LNCaP clone FGC (cell line): ENCODE measurements around the gene MACROD1.

Experiments used
- DNase-seq: peaks from one replicate; pipeline ENCODE4 v3.0.0-alpha.2; 2011; ENCODE audit warnings: low read depth
- H3K4me3 ChIP-seq: 2 replicates; pipeline ENCODE4 v1.5.1; 2011; ENCODE audit warnings: mild to moderate bottlenecking, low read depth, low read length, control low read depth
- TF ChIP-seq, protein P1 (sequence below): IDR thresholded peaks from 2 replicates; pipeline ENCODE4 v1.5.1; 2012; ENCODE audit warnings: mild to moderate bottlenecking; ENCODE audit not compliant: control insufficient read depth, insufficient read depth; ENCODE audit errors: extremely low read depth

MACROD1 gene

DNA sequence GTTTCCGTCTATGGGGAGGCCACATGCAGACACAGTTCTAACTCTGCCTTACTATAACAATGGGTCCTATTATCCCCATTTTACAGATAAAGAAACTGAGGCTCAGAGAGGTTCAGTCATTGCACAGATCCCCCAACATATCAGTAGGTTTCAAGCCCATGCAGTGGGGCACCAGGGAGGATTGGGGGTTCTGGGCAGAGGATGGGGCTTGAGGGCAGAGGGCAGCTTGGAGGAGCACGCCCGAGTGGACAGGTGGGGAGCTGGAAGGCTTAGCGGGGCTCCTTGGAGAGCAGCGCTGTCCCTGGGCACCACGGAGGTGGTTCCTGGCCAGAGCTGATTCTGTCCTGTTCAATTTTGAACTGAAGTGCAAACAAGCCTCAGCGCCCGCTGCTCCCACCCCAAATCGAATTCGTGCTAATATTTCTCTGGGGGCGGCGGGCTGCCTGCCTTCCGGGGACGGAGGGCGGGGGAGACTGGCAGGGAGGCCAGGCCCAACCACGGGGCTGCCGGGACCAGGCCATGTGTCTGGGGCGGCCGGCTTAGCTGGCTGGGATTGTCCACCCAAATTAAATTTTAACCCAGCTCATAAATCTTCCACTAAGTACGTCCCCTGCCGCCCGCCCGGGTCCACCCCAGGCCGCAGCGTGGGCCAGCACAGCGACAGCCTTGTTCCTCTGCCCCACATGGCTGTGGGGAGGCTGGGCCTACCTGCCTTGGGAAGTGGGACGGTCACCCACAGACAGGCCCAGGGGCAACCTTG lies 80.8 kb downstream of the MACROD1 start:
- no peak overlapping the region for H3K4me3 ChIP-seq
- TF ChIP-seq, protein P1, sequence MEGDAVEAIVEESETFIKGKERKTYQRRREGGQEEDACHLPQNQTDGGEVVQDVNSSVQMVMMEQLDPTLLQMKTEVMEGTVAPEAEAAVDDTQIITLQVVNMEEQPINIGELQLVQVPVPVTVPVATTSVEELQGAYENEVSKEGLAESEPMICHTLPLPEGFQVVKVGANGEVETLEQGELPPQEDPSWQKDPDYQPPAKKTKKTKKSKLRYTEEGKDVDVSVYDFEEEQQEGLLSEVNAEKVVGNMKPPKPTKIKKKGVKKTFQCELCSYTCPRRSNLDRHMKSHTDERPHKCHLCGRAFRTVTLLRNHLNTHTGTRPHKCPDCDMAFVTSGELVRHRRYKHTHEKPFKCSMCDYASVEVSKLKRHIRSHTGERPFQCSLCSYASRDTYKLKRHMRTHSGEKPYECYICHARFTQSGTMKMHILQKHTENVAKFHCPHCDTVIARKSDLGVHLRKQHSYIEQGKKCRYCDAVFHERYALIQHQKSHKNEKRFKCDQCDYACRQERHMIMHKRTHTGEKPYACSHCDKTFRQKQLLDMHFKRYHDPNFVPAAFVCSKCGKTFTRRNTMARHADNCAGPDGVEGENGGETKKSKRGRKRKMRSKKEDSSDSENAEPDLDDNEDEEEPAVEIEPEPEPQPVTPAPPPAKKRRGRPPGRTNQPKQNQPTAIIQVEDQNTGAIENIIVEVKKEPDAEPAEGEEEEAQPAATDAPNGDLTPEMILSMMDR, result no peak
- no peak for DNase-seq

DNA sequence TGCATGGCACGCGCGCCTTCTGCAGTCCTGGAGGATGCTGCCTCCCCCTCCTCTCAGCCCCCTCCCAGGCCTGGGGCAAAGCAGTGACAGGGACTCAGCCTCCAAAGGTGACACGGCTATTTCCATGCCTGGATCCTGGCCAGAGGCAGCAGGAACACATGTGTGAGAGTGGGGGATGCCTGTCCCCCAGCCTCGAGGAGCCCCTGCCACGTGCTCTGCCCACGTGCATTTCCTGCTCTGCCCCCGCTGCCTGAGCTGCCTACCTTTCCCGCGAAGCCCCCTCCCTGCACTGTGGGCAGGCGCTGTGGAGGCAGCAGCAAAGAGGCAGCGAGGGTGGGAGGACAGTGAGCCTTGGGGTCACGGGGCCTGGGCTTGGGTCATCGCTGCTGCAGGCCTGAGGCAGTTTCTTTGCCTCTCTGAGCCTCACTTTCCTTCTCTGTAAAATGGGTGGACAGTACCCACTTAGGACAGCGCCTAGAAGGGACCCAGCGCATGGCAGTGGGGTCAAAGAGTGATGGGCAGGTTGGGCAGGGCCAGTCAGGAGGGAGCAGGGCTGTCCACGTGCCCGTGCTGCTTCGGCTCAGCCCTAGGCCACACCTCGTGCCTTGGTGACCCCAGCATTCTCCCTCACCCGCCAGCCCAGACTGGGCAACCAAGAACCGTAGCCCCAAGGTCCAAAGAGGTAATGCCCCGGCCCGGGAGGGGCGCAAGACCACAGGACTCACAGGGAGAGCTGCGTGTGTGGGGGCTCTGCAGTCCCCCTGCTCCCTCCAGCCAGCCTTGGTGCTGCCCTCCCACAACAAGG lies 81.6 kb downstream of the MACROD1 start:
- no peak overlapping the region for H3K4me3 ChIP-seq
- TF ChIP-seq, protein P1, result no peak
- no peak for DNase-seq

- H3K4me3 ChIP-seq, result no peak overlapping the region
- TF ChIP-seq, protein P1, result no peak
- no peak for DNase-seq
These were observed 82.4 kb downstream of the MACROD1 start for GRCh38 chr11:64083398-64084080.

DNA sequence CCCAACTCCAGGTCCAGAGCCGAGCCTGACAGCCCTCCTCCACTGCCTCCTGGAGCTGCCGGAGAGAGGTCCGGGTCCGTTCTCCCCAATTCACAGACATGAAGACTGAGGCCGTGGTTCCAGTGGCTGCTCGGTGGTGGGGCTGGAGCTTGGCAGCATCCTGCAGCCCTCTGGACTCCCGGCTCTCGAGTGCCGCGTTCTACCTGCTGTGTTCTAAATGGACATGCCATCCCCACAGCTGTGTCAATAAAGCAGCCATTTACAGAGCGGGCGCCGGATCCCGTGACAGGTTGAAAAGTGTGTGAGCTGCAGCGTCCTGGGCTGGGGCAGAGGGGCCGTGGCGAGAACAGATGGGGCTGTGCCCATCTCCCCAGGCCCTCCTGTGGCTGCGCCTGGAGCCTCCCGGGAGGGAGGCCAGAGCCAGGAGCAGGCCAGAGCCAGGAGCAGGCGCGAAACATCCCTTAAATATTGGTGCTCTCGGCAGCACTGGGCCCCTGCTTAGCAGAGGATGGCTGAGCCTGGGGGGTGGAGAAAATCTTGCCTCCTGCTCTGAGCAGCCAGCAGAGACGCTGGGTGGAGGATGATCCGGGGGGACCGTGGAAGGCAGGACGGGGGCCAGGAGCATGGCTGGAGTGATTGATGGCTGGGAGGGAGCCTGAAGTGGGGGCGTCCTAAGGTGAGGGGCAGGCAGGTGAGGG lies 84.0 kb downstream of the MACROD1 start:
- TF ChIP-seq, protein P1, result no peak
- no peak overlapping the region for H3K4me3 ChIP-seq
- DNase-seq, result no peak

- no peak for DNase-seq
- H3K4me3 ChIP-seq, result no peak overlapping the region
- TF ChIP-seq, protein P1, result no peak
These were observed 85.5 kb downstream of the MACROD1 start for GRCh38 chr11:64080390-64080789.

DNA sequence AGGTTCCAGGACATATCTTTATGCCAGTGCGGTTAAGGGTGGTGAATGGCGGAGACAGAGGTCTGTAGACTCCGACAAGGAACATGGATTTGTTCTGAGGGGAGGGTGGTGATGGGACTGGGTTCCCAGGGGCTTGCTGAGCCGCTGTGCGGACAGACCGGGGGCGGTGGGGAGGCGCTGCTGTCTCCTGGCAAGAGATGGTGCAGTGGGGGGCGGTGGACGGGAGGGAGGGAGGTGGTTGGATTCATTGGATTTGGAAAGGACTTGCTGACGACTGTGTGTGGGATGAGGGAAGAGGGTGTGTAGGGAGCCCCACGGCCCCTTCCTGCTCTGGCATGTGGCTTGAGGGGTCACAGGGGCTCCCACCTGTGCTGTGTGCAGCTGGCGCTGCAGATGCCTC lies 87.0 kb downstream of the MACROD1 start:
- TF ChIP-seq, protein P1, result no peak
- no peak overlapping the region for H3K4me3 ChIP-seq
- no peak for DNase-seq
